ENCODE data around the gene ABTB1.
"Not testable (repeated sequence)": the region's sequence is repeated elsewhere in the genome, so short reads cannot be mapped to it uniquely, and the experiment has no call there.

Gene ABTB1

DNA sequence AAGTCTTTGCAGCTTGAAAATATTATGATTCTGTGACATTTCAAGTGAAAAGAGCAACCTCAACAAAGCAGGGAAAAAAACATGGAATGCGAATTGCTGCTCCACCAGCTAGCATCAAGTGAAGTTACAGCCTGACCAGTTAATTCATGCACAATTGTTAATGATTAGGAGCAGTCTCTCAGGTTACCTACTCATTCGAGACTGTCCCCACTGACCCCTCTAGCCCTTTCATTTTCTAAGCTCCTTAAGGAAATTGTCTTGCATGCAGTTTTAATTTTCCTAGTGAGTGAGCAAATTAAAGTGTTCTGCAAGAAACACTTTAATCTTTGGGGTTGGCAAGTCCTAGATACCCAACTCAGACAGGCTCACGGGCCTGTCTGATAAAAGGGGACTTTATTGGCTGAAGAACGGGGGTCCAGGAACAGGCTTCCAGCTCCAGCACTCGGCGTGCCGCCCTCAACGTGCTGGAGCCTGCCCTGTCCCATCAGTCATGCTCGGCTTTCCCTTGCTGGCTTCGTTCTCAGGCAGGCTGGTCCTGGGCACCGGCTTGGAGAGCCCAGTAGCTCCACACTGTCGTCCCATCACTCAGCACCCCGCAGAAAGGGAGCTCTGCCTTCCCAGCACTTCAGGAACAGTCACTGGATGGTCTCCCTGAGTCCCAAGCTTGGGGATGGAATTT lies 25.4 kb upstream of the ABTB1 start:
- FAIRE-seq = no peak
- DNase-seq (ENCODE audit: insufficient read length, low spot score) = no peak
- TF ChIP-seq POLR2AphosphoS5 (IDR thresholded peaks at IDR 0.05; ENCODE audit: low read depth, low read length) (no peak), PAX5 (IDR thresholded peaks at IDR 0.05; ENCODE audit: insufficient read depth, low read length, severe bottlenecking) (no peak), TAF1 (IDR thresholded peaks at IDR 0.05; ENCODE audit: low read depth, low read length) (no peak), SPI1 (IDR thresholded peaks at IDR 0.05; ENCODE audit: low read depth, low read length) (no peak), POLR2A (IDR thresholded peaks at IDR 0.05; ENCODE audit: low read depth, low read length) (no peak), POU2F2 (IDR thresholded peaks at IDR 0.05; ENCODE audit: low read depth, low read length) (no peak)

DNA sequence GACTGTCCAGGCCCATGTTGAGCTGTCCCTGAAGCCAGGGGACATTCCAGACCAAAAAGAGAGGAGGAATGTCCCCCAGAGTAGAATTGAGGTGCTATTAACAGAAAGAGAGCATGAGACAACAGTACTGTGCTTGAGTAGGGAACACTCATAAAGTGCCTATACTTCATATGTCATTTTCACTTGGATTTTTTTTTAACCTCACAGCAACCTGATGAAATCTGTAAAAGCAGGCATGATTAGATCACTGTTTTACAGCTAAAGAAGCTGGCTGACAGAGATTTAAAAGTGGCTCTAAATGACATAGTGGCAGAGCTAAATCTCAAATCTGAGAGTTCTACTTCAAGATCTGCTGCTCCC lies 24.9 kb upstream of the ABTB1 start:
- no peak for FAIRE-seq

GRCh38 chr3:127650236-127650635 lies 22.5 kb upstream of the ABTB1 start:
- TF ChIP-seq SPI1 (IDR thresholded peaks at IDR 0.05; ENCODE audit: low read depth, low read length) = no peak
- no peak for TF ChIP-seq PAX5 (IDR thresholded peaks at IDR 0.05; ENCODE audit: insufficient read depth, low read length, severe bottlenecking)
- TF ChIP-seq POLR2A (IDR thresholded peaks at IDR 0.05; ENCODE audit: low read depth, low read length) = no peak
- TF ChIP-seq TAF1 (IDR thresholded peaks at IDR 0.05; ENCODE audit: low read depth, low read length) = no peak
- no peak for DNase-seq (ENCODE audit: insufficient read length, low spot score)
- no peak for FAIRE-seq

More for the DNA sequence above, 24.9 kb upstream of the ABTB1 start:
- no peak for TF ChIP-seq POLR2A (IDR thresholded peaks at IDR 0.05; ENCODE audit: low read depth, low read length)
- TF ChIP-seq PAX5 (IDR thresholded peaks at IDR 0.05; ENCODE audit: insufficient read depth, low read length, severe bottlenecking) = no peak
- no peak for TF ChIP-seq POU2F2 (IDR thresholded peaks at IDR 0.05; ENCODE audit: low read depth, low read length)
- no peak for TF ChIP-seq TAF1 (IDR thresholded peaks at IDR 0.05; ENCODE audit: low read depth, low read length)
- no peak for TF ChIP-seq POLR2AphosphoS5 (IDR thresholded peaks at IDR 0.05; ENCODE audit: low read depth, low read length)
- no peak for TF ChIP-seq SPI1 (IDR thresholded peaks at IDR 0.05; ENCODE audit: low read depth, low read length)
- DNase-seq (ENCODE audit: insufficient read length, low spot score) = no peak

DNA sequence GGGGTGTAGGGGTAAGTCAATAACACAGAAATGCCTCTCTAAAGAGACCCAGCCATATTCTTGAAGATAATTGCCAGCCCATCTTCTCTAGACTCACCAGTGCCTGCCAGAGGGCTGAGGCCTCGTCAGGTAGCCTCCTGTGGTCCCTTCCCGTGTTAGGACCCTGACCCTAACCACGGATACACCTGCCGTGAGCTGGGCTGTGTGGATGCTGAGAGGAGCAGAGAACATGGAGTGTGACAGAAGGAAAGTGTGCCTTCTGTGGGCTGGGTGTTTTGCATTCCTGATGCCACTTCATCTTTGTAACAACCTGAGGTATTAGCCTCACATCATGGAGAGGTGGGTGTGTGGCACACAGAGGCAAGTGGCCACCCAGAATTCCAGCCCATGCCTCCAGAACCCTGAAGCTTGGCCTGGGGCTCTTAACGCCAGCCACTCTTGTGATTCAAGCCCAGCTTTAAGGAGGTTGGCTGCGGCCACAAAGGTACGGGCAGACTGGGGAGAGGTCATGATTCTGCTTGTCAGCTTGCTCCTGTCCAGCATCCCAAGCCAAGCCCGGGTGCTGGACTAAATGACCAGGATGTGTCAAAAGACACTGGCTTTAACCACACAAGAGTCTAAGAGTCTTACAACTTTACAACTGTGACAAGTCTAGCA lies 21.1 kb upstream of the ABTB1 start:
- DNase-seq (ENCODE audit: insufficient read length, low spot score) (no peak), FAIRE-seq (no peak)
- no peak for TF ChIP-seq POU2F2 (IDR thresholded peaks at IDR 0.05; ENCODE audit: low read depth, low read length)
- TF ChIP-seq POLR2A (IDR thresholded peaks at IDR 0.05; ENCODE audit: low read depth, low read length) = no peak
- TF ChIP-seq SPI1 (IDR thresholded peaks at IDR 0.05; ENCODE audit: low read depth, low read length) = no peak
- TF ChIP-seq PAX5 (IDR thresholded peaks at IDR 0.05; ENCODE audit: insufficient read depth, low read length, severe bottlenecking) = no peak
- TF ChIP-seq POLR2AphosphoS5 (IDR thresholded peaks at IDR 0.05; ENCODE audit: low read depth, low read length) = no peak
- TF ChIP-seq TAF1 (IDR thresholded peaks at IDR 0.05; ENCODE audit: low read depth, low read length) = no peak

DNA sequence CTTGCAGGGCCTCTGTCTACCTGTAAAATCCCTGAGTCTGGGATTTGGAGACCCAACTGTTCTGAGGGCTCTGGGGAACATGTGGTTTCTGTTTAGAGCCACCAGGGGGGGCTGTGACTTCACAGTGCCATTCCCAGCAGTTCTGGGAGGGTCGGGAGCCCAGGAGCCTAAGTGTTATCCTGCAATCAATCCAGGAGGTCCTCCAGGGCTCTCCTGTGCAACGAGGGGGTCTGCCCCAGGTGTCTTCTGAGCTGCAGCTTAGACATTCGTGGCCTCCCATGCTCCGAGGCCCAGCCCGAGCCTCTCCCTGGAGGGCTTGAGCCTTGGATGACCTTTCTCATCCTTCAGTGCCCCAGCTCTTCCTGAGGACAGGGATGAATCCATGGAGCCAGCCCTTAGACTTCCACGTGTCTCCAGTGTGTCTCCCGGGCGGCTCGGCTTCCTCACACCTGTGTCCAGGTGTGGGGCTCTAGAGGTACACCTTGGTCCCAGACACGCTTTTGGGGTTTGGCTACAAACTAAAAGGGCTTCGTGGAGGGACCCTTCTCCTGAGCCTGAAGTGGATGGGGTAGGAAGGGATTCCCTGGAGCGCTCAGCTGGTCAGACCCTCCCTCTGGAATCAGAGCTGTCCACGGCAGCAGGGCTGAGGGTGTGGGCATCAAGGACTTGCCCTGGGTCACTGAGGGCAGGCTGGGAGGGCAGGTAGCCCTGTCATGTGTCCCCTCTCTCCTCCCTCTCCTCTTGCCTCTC lies 20.3 kb upstream of the ABTB1 start:
- DNase-seq (ENCODE audit: insufficient read length, low spot score) (peak; percentile 61), FAIRE-seq (peak; percentile 56)
- TF ChIP-seq PAX5 (IDR thresholded peaks at IDR 0.05; ENCODE audit: insufficient read depth, low read length, severe bottlenecking) = no peak
- TF ChIP-seq POLR2AphosphoS5 (IDR thresholded peaks at IDR 0.05; ENCODE audit: low read depth, low read length) = no peak
- TF ChIP-seq POU2F2 (IDR thresholded peaks at IDR 0.05; ENCODE audit: low read depth, low read length) = no peak
- TF ChIP-seq TAF1 (IDR thresholded peaks at IDR 0.05; ENCODE audit: low read depth, low read length) = no peak
- TF ChIP-seq SPI1 (IDR thresholded peaks at IDR 0.05; ENCODE audit: low read depth, low read length) = no peak
- TF ChIP-seq POLR2A (IDR thresholded peaks at IDR 0.05; ENCODE audit: low read depth, low read length) = no peak

GRCh38 chr3:127654374-127654773 lies 18.4 kb upstream of the ABTB1 start:
- no peak for DNase-seq (ENCODE audit: insufficient read length, low spot score)
- no peak for FAIRE-seq
- no peak for TF ChIP-seq POLR2A (IDR thresholded peaks at IDR 0.05; ENCODE audit: low read depth, low read length)
- TF ChIP-seq PAX5 (IDR thresholded peaks at IDR 0.05; ENCODE audit: insufficient read depth, low read length, severe bottlenecking) = no peak
- no peak for TF ChIP-seq SPI1 (IDR thresholded peaks at IDR 0.05; ENCODE audit: low read depth, low read length)
- TF ChIP-seq POU2F2 (IDR thresholded peaks at IDR 0.05; ENCODE audit: low read depth, low read length) = no peak
- TF ChIP-seq POLR2AphosphoS5 (IDR thresholded peaks at IDR 0.05; ENCODE audit: low read depth, low read length) = no peak

- not testable (repeated sequence) for FAIRE-seq; DNase-seq (ENCODE audit: insufficient read length, low spot score)
Measured at GRCh38 chr3:127654993-127655392, 17.8 kb upstream of the ABTB1 start.

DNA sequence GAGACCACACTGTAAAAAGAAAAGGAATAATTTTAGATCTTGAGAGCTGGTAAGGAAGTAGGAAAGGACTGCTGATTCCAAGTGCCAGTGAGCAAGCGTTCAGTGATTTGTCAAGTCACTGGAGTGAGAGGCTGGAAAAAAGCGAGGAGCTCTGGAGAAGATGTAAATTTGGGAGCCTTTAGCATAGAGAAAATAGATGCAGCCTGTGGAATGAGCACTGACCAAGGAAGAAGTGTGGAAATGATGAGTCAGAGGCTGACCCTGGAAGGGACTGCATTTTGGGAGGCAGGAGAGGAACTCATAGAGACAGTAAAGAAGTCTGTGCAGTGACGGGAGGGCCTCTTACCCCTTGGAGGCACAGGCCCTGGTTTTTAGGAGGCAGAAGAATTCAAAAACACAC lies 17.1 kb upstream of the ABTB1 start:
- FAIRE-seq (no peak), DNase-seq (ENCODE audit: insufficient read length, low spot score) (no peak)
- TF ChIP-seq POLR2AphosphoS5 (IDR thresholded peaks at IDR 0.05; ENCODE audit: low read depth, low read length) (no peak), POU2F2 (IDR thresholded peaks at IDR 0.05; ENCODE audit: low read depth, low read length) (no peak), POLR2A (IDR thresholded peaks at IDR 0.05; ENCODE audit: low read depth, low read length) (no peak), TAF1 (IDR thresholded peaks at IDR 0.05; ENCODE audit: low read depth, low read length) (no peak), PAX5 (IDR thresholded peaks at IDR 0.05; ENCODE audit: insufficient read depth, low read length, severe bottlenecking) (no peak), SPI1 (IDR thresholded peaks at IDR 0.05; ENCODE audit: low read depth, low read length) (no peak)

GRCh38 chr3:127656906-127657305 lies 15.8 kb upstream of the ABTB1 start:
- FAIRE-seq = no peak
- DNase-seq (ENCODE audit: insufficient read length, low spot score) = no peak
- TF ChIP-seq POLR2A (IDR thresholded peaks at IDR 0.05; ENCODE audit: low read depth, low read length) (no peak), TAF1 (IDR thresholded peaks at IDR 0.05; ENCODE audit: low read depth, low read length) (no peak), POLR2AphosphoS5 (IDR thresholded peaks at IDR 0.05; ENCODE audit: low read depth, low read length) (no peak), POU2F2 (IDR thresholded peaks at IDR 0.05; ENCODE audit: low read depth, low read length) (no peak), SPI1 (IDR thresholded peaks at IDR 0.05; ENCODE audit: low read depth, low read length) (no peak), PAX5 (IDR thresholded peaks at IDR 0.05; ENCODE audit: insufficient read depth, low read length, severe bottlenecking) (no peak)

Measured in GM12891 (cell line).